ENCODE measurements around the gene ABHD10. TPM values are rescaled to one million over a fixed set of nuclear protein-coding genes. Genes with fewer than 3 reads are reported as not detected.
A peak's percentile ranks its signal among the peaks of the same experiment; 100 is the strongest.
"Not testable (repeated sequence)": the region's sequence is repeated elsewhere in the genome, so short reads cannot be mapped to it uniquely, and the experiment has no call there.

Gene ABHD10
- total and polyA plus RNA-seq, 8 donors = 11.6 to 61.7 (median 15.1) TPM; not detected in 1

GRCh38 chr3:112032098-112032731 lies 53.4 kb downstream of the ABHD10 start:
- Histone ChIP-seq H3K9me3 (no peaks in the 10 kb centered on the region), H3K36me3 (no peaks in the 10 kb centered on the region), H3K4me3 (no peak overlapping the region), H3K27ac (no peak overlapping the region), H3K4me1 (no peaks in the 10 kb centered on the region), H3K27me3 (no peaks in the 10 kb centered on the region)
- TF ChIP-seq POLR2A (IDR thresholded peaks at IDR 0.05) (no peak), POLR2AphosphoS5 (IDR thresholded peaks at IDR 0.05) (no peak), CTCF (IDR thresholded peaks at IDR 0.05) (no peak), EP300 (IDR thresholded peaks at IDR 0.05) (no peak)
- WGBS, 5 donors = 47 to 74% (median 60%) methylated on average over 5 of the region's 5 CpGs
- no peak for DNase-seq
- intact Hi-C loops (cut with DNase I; ENCODE audit: low total_unique reads) = no loop called here

- Histone ChIP-seq H3K9me3 (no peaks in the 10 kb centered on the region), H3K4me3 (no peak within 1 kb of the TSS), H3K27me3 (no peaks in the 10 kb centered on the region), H3K4me1 (peaks cover 0 to 8% (median 0%) of the 10 kb centered on the region in 4 donors), H3K27ac (no peak within 1 kb of the TSS), H3K36me3 (no peaks in the 10 kb centered on the region)
- intact Hi-C loops (cut with DNase I; ENCODE audit: low total_unique reads) = no loop called here
- TF ChIP-seq EP300 (IDR thresholded peaks at IDR 0.05) (no peak), POLR2A (IDR thresholded peaks at IDR 0.05) (no peak), CTCF (IDR thresholded peaks at IDR 0.05) (no peak), POLR2AphosphoS5 (IDR thresholded peaks at IDR 0.05) (no peak)
- DNase-seq = no peak
- WGBS, 5 donors = 94 to 97% (median 94%) methylated on average over 4 of the region's 4 CpGs
Observed at GRCh38 chr3:112034436-112034835, 55.6 kb downstream of the ABHD10 start, which contains the start of gene TMPRSS7. Gene TMPRSS7, plus strand, starts transcription at chr3:112034736. Its CDS starts 110 bp downstream, at chr3:112034846.

- DNase-seq = no peak
- intact Hi-C loops (cut with DNase I; ENCODE audit: low total_unique reads) = no loop called here
- no peaks in the 10 kb centered on the region for H3K9me3 ChIP-seq
- no peaks in the 10 kb centered on the region for H3K27me3 ChIP-seq
- no peak overlapping the region for H3K4me3 ChIP-seq
- WGBS, 5 donors = 78 to 96% (median 95%) methylated on average over 3 of the region's 3 CpGs
- TF ChIP-seq POLR2A (IDR thresholded peaks at IDR 0.05) = no peak
- no peak for TF ChIP-seq POLR2AphosphoS5 (IDR thresholded peaks at IDR 0.05)
- no peak for TF ChIP-seq CTCF (IDR thresholded peaks at IDR 0.05)
- no peak for TF ChIP-seq EP300 (IDR thresholded peaks at IDR 0.05)
- H3K27ac ChIP-seq = no peak overlapping the region
- no peaks in the 10 kb centered on the region for H3K36me3 ChIP-seq
- H3K4me1 ChIP-seq = peaks cover 0 to 8% (median 0%) of the 10 kb centered on the region in 4 donors
Observed at GRCh38 chr3:112035241-112035640, 56.4 kb downstream of the ABHD10 start.

- H3K27me3 ChIP-seq; H3K27ac ChIP-seq; H3K9me3 ChIP-seq; DNase-seq; H3K36me3 ChIP-seq; H3K4me3 ChIP-seq; H3K4me1 ChIP-seq; intact Hi-C loops (cut with DNase I; ENCODE audit: low total_unique reads): not testable (repeated sequence)
- WGBS, 5 donors = 56 to 64% (median 59%) methylated on average over 4 of the region's 4 CpGs
Observed at GRCh38 chr3:112037194-112037593, 58.4 kb downstream of the ABHD10 start.

GRCh38 chr3:112038863-112039262 lies 60.0 kb downstream of the ABHD10 start:
- no peak overlapping the region for H3K4me3 ChIP-seq
- no peak overlapping the region for H3K27ac ChIP-seq
- H3K4me1 ChIP-seq = peaks cover 0 to 21% (median 10%) of the 10 kb centered on the region in 4 donors
- no peaks in the 10 kb centered on the region for H3K27me3 ChIP-seq
- peak in 1 of 3 donors; percentile 14 for TF ChIP-seq POLR2AphosphoS5 (IDR thresholded peaks at IDR 0.05)
- TF ChIP-seq POLR2A (IDR thresholded peaks at IDR 0.05) = no peak
- no peak for TF ChIP-seq EP300 (IDR thresholded peaks at IDR 0.05)
- TF ChIP-seq CTCF (IDR thresholded peaks at IDR 0.05) = no peak
- intact Hi-C loops (cut with DNase I; ENCODE audit: low total_unique reads) = no loop called here
- H3K36me3 ChIP-seq = no peaks in the 10 kb centered on the region
- no peaks in the 10 kb centered on the region for H3K9me3 ChIP-seq
- DNase-seq = peak in 1 of 2 donors; percentile 68
- WGBS, 5 donors = 45 to 58% (median 52%) methylated on average over 3 of the region's 3 CpGs
